Activated CD8-positive, alpha-beta memory T cell treated with anti-CD3 and anti-CD28 coated beads, Interleukin-2, amount 50 U/mL, for 24 hours (primary cell): ENCODE measurements around the gene ZNF101.

Source experiments
- DNase-seq: peaks from one replicate; pipeline ENCODE4 v3.0.0-alpha.2; 2020; ENCODE audit errors: extremely low read depth

ZNF101 gene

DNA sequence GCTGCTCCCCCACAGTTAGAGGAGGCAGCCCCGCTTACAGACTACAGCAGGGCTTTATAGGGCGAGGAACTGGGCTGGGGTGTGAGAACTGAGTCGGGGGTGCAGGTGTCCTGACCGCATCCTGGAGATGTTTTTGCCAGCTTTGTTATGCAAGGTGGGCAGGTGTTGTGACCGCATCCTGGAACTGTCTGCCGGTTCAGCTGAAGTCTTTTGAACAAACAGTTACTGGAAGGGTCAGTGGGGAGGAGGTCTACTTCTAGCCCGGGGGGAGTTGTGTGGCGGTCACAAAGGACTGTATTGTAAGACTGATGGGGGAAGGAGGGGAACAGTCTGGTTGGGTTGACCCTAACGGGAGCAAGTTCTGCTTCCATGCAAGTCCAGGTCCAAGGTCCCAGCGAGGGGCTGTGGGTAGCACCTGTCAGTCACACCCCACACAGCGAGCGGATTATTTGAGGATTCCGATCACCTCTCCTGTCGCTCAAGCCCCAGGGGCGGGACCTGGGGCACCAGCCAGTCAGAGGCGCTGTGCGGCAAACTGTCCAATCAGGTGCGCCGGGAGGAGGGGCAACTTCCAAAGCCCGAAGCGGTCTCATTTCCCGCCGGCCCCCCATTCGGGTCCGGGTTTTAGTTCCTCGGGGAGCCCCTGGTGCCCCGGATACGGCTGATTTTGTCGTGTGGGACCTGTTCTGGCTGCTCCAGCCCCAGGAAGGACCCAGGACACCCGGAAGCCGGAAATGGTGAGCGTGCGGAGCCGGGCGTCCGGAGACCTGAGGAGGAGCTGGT, at the start of gene ZNF101:
TSS of gene ZNF101 (plus strand) at position 610 of the 783 bp plus-strand sequence. CDS start at position 735, 125 bp downstream.
- DNase-seq = peak; percentile 88

DNA sequence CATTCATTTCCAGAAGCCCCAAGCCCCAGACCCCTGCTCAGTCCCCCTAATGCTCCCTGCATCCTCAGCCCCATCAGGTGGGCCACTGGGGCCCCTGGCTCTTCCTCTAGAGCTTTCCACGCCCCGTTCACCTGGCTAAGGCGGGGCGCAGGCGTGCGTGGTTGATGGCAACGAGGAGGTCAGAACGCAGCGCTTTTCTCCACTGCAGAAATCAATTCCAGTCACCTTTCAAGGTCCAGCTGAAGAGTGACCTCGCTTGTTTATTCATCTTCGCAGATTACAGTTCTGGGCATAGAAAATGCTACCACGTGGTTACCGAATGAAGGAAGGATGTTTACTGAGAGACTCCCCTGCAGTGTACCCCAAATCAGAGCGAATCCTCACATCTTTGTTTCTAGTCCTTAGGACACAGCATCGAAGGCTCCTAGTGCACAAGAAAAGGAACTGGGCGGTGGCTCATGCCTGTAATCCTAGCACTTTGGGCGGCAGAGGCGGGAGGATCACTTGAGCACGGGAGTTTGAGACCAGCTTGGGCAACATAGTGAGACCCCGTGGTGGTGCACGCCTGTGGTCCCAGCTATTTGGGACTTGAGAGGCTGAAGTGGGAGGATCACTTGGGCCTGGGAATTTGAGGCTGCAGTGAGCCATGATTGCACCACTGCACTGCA, 49.3 kb upstream of the ZNF101 start:
- DNase-seq = no peak

DNA sequence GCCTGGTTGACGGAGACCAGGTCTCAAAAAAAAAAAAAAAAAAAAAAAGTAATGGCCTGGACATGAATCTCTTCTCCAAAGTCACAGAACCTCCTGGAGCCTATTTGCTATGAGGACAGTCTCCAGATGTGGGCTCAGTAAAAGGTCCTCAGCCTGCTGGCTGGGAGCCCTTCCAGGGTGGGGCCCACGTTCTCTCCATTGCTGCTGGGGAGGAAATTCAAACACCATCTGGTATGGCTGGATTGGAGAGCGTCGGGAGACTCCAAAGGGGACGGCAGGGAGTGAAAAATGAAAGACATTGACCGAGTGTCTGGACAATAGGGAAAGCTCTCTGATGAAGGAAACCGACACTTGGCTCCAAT, 48.8 kb upstream of the ZNF101 start:
- DNase-seq = no peak

DNA sequence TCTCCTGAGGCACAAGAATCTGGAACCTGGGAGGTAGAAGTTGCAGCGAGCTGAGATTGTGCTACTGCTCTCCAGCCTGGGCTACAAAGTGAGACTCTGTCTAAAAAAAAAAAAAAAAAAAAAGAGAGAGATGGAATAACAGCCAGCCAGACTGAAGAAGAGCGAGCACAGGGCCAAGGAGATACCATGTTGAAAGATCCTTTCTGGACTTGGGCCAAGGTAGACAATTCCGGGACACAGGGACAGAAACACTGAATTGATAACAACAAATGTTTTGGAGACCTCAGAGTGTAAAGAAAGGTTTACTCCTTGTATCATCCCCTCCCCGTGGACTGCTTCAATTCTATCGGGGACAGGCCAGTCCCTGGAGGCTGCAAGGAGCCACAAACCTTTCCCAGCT, 45.3 kb upstream of the ZNF101 start:
- DNase-seq = no peak

DNA sequence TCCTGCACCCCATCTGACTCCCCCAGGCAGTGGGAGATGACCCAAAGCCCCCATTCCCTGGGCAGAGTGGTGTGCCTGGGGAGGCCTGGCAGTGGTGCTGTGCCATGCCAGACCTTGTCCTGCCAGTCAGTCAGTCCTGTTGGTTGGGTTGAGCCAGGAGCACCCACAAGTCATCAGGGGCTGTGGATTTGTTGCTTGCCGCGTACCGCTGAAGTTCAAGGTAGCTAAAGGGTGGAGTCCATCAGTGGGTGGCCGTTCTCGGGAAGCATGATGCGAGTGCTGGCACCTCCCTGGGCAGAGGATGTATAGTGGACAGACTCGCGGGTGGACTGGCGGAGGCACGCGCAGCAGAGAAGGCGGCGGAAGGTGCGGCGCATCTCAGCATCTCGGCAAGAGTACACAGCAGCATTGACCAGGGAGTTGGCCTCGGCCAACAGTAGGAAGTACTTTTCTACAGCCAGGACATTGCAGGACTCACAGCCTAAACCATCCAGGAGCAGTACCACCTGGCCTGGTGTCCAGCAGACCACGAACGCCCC, 44.5 kb upstream of the ZNF101 start:
- DNase-seq = no peak

DNA sequence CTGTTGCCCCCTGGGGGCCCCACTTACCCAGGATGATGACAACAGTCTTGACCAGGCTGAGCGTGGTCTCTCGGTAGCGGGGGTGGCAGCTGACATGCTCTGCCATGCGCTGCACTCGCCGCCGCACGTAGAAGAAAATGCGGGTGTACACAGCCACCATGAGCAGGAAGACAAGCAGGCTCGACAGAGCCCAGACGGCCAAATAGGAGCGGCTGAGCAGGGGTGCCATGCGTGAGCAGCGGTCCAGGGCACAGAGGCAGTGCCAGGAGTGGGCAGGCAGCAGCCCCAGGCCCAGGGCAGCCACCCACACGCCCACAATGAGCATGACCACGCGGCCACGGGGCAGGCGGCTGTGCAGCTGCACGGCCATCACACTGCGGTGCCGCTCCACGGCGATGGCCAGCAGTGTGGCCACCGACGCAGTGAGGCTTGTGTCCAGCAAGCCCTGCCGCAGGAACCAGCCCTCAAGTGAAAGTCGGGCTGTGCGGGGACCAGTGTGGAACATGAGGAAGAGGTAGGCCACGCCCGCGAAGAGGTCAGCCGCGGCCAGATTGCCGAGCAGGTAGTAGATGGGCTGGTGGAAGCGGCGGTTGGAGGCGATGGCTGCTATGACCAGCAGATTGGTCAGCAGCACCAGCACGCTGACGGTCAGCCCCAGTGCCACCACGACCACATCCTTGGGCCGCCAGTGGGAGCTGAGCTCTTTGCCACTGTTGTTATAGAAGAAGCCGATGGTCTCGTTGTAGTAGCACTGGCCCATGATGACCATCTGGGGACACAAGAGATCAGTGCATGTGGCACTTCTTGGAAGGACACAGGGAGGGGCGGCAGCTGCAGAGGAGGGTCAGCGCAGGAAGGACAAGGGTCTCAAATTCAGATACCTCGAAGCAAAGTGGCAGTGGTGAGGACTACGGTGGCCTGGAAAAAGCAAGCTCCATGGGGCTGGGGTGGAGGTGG, 41.8 kb upstream of the ZNF101 start:
- DNase-seq = no peak

DNA sequence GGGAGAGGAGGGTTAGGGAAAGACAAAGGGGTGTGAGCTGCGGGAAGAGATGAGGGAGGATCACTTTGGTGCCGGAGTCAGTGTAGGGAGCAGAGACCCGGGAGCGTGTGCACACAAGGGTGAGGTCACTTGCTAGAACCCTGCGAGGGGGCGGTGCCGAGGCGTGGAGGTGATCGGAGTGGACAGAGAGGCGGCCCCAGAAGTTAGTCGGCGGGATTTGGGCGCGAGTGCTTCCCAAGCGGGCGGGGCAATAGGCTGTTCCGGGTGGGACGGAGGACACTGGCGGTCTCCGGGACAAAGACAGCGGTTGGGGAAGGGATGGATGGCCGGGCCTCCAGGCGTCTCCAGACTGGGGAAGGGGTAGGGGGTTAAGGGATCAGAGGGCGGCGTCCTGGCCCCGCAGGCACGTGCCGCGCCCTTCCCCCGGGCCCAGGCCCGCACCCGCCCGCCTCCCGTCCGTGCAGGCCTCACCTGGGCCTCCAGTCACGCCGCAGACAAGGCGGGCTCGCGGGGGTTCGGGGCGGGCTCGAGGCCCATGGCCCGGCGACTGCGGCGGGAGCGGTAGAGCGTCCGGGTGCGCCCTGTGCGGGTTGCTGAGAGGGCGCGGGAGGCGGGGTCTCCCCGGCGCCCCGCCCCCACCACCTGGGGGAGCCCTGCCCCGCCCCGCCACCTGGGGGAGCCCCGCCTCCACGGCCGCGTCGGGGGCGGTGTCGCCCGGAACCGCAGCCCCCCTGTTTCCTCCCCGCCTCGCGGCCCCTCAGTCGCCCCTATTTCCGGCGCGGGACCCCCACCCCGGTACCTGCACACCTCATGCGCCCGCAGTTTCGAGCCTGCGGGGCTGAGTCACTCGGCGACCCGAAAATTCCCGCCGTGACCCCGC, 40.8 kb upstream of the ZNF101 start, which contains the start of gene LPAR2:
TSS of gene LPAR2 (minus strand) at position 600 of the 880 bp plus-strand sequence. CDS start 945 bp downstream, outside the sequence.
- DNase-seq = no peak

DNA sequence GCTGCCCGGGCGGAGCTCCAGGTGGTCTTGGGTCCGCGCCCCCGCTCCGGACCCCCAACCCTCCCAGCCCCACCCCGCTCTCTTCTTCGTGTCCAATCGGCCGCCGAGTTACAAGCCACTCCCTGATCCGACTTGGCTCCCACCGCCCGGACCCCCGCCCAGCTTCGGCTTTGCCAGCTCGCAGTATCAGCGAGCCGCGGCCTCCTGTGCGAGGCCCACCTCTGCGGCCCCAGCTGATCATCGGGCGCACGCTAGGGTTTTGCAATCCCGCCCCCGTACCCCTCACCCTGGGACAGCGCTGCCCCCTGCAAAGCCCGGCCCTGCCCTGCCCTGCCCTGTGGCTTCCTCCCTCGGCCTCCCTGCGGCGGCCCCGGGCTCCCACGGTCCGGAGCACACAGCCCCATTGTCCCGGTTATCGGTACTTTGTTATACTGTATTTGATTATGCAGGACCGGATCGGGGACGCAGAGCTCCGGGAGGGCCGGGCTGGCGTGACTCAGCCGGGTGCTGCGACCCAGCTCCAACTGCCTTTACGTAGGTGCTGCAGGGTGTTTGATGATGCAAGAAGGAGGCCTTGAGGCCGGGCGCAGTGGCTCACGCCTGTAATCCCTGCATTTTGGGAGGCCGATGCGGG, 40.0 kb upstream of the ZNF101 start:
- no peak for DNase-seq

DNA sequence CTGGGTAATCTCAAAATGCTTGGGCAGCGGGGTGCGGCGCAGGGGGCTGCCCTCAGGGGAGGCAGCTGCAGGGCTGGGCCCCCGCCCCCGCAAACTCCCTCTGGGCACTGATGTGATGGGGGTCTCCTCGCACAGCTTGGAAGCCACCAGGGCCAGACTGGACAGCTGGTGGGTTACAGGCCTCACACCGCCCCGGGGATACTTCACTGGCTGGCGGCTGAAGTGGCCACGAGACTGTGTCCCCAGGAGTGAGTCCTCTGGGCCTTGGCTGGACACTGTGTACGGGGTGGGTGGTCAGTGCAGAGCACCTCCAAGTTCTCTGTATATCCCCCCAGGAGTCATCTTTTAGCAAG, 38.6 kb upstream of the ZNF101 start:
- DNase-seq = no peak

DNA sequence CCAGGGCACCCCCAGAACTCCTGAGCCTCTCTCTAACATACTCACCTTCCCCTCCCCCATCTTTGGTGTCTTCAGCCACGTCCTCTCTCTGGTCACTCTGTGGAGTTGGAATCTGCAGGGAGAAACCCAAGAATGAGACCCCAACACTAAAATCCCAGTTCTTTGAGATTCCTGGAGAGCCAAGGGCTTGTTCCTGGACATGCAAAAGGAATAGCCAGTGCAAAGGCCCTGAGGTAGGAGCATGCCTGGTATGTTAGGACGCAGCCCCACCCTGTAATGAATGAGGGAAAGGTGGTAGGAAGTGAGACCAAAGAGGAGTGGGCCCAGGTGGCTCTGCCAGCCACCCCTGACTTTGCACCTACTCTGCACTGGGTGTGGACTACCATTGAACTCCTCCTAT, 38.2 kb upstream of the ZNF101 start:
- DNase-seq = no peak

DNA sequence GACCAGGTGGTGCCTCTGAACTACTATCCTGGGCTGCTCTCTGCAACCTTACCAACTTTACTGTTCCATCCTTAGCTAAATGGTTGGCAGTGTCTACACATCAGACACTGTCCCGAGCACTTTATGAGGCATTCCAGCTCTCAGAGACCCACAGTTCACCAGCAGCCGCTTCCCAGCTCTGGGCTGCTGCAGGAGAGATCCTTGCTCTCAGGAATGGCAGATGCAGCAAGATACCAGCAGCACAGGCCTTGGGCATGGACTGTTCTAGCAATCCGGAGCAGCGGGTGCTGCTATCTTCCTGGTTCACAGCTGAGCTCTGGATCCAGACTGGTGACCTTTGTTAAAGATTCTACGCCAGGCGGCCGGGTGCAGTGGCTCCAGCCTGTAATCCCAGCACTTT, 37.3 kb upstream of the ZNF101 start:
- no peak for DNase-seq

DNA sequence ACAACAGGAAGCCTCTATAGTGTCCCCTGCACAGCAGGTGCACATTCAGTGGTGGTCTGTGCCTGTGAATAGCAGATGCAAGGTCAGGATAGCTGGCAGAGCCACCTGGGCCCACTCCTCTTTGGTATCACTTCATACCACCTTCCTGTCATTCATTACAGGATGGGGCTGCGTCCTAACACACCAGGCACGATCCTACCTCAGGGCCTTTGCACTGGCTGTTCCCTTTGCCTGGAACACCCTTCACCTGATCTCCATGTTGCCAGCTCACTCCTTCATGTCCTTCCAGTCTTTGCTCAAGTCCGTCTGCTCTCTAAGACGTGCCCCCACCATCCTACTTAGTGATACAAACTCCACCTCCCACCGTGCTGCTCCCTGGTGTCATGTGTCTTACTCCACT, 36.0 kb upstream of the ZNF101 start:
- DNase-seq = no peak

DNA sequence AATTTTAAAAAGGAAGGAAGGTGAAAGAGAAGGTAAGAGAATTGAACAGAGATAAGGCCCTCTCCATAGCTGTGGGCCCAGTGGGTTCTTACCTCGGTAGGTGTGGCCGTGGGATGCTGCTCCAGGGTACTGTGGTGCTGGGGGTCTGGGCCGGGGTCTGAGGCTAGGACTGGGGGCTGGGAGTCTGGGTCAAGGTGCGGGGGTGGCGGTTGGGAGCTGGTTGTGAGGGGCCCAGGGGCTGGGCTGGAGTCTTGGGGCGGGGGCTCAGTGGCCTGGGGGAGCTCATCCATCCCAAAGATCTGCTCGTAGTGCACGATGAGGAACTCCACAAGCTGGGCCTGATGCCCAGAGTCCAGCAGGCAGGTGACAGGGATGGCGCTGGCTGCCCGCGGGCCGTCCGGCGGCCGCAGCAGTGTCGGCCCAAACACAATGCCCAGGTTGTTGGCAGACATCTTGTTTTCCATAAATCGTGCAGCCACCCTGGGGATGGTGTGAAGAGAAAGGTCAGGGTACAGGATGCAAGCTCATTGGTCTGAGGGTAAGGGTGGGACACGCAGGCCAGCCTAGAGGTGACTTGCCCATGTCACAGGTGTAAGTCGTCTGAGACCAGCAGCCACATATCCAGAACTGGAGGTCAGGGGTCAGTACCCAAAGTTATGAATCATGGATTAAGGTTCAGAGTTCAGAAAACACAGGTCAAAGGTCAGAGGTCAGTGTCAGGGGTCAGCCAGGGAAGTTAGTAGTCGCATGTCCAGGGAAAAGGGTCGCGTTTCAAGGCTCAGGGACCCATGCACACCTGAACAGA, 34.7 kb upstream of the ZNF101 start:
- no peak for DNase-seq

DNA sequence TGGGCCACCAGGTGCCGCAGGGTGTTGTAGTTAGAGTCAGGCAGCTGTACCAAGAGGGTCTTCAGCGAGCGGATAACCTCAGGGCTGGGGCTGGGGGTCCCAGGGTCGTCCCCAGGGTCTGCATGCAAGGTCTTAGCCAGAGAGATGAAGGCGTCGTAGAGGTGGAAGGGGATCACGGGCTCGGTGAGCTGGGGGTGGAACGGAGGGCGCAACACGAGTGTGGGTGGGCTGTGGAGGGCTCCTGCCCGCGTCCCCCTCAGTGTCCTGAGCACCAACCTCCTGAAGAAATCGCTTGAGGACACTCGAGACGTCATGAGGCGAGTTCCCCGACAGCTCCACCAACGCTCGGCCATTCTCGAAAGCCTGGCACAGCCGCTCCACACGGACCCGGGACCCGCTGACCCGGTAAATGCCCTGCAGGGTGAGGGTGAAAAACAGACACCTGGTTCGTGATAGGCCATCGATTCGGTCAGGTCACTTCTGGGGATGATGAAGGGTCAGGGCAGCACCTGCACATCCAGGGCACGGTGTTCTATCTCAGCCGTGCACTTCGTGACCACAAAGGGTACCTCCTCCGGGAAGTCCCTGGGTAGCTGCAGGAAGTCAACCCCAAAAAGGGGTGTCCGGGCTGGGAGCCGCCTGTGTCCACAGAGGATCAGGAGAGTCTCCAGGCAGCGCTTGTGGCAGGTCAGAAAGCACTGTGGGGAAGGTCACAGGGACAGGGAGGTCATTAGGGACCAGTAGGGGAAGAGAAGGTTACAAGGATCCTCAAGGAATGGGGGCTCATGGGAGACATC, 33.9 kb upstream of the ZNF101 start:
- DNase-seq = no peak

DNA sequence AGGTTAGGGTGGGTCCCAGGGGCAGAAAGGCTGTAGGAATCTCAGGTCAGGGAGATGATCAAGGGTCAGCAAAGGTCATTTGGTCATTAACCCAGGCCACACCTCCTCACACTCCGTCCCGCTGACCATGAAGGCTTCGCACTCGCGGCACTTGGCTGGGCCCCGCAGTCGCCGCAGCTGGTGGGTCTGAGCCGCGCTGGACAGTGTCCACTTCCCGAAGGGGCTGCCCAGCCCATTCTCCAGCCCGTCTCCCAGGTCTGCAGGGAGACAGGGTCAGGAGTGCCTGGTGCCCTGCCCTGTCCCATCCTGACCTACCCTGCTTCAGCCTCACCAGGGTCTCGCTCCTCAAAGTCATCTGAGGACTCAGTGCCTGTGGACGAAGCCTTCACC, 33.3 kb upstream of the ZNF101 start:
- no peak for DNase-seq

DNA sequence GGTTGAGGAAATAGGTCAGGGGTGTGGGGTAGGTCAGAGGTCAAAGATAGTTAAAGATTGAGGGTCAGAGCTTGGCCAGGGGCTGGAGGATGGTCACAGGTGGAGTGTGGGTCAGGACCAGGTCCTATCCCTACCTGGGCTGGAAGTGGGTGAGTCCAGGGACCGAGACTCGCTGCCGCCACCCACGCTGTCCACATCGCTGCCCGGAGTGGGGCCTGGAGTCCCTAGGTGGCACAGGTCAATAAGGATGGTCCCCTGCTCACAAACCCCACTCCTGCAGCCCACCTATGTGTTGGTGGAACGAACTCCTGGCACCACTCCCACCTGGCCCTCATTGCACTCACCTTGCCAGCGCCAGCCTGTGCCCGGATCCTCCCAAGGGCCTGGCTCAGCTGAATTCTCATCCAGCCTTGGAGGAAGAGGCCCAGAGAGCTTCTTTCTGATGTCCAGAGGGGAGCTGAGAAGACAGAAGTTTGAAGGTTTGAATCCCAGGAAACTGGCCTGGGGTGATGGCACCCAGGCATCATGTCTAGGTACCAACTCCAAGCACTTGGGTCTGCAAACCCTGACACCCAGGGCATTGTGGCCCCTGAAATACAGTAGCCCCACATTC, 32.0 kb upstream of the ZNF101 start:
- DNase-seq = no peak

DNA sequence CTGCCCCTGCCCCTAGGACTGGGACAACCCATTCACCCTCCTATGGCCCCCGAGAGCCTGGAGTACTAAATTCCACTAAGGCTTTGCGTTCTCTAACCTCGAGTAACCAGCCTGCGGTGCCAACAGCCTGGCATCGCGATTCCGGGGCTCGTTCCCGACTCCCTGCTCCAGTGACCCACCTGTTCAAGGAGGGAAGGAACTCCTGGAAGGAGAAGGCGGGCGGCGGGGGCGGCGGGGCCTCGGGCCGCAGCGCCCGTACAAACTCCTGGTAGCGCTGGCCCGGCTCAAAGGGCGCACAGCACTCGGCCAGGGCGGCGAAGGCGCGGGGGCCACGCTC, 31.5 kb upstream of the ZNF101 start:
- DNase-seq = no peak

DNA sequence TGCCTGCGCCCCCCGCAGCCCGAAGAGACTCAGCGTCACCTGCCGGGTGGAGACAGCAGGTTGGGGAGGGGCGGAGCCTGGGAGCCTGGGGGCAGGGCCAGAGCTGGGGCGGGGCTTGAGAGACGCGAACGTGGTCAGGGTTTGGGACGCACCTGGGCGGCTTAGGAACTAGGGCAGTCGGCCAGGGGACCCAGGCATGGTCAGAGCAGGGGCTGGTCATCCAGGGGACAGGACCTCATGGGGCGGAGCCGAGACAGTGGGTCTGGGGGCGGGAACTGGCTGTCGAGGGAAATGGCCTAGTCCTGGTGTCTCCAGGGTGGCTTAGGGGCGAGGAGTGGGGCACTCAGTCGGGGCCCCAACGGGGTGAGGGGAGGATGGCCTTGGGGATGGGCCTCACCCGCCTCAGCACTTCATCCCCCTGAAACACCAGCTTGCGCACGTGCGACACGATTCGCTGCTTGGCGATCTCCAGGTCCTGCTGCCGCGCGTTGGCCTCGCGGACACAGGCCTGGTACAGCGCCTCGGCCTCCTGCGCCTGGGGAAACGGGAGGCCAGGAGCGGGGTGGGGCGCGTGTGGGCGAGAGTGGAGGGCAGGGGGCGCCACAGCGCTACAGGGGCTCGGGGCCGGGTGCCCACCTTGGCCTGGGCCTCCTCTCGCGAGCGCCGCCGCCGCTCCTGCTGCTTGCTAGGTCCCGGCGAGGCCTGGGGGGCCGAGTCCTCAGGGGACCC, 31.0 kb upstream of the ZNF101 start:
- DNase-seq = no peak
